LoVo (cell line): ENCODE measurements around the gene ABHD4.
A peak's percentile ranks its signal among the peaks of the same experiment; 100 is the strongest.
"Not testable (repeated sequence)": the region's sequence is repeated elsewhere in the genome, so short reads cannot be mapped to it uniquely, and the experiment has no call there.

Source experiments
- DNase-seq: peaks from one replicate; pipeline ENCODE4 v3.0.0-alpha.2; 2016; ENCODE audit warnings: low spot score

ABHD4 gene, protein sequence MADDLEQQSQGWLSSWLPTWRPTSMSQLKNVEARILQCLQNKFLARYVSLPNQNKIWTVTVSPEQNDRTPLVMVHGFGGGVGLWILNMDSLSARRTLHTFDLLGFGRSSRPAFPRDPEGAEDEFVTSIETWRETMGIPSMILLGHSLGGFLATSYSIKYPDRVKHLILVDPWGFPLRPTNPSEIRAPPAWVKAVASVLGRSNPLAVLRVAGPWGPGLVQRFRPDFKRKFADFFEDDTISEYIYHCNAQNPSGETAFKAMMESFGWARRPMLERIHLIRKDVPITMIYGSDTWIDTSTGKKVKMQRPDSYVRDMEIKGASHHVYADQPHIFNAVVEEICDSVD

DNA sequence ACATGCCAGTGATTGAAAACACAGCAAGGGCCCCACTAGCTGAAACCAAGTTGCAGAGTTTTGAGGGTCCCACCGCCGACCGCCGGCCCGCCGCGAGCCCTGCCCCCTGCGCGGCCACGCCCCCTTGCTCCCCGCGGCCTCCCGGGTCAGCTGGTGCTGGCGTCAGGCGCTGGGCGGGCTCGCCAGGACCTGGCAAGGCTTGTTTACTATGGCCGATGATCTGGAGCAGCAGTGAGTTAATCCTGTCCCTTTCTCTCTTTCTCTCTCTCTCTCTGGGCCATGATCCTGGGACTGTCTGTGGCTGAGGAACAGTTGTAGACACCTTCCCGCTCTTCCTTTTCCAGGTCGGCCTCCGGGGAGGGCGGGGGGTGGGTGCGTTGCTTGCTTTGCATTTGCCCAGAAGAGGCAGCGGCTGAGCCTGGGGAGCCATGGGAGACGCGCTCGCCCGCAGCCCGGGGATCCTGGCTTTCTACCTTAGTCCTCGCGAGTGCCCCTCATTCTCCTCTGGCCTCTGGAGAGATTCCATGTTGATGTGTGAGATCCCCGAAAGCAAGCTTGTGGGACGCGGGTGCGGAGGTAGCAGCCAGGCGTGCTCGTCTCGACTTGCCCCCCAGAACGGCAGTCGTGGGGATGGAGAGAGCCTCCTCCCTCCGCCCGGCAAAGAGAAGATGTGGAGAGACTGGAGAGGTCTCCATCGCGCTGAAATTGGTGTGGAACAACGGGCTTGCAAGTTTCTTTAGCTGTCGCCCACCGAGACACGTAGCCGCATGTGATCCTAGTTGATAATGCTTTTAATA, at the start of gene ABHD4:
Gene ABHD4 (plus strand): TSS at position 202 of the 797 bp plus-strand sequence. CDS start 7 bp downstream, at position 209.
- DNase-seq = peak; percentile 69

GRCh38 chr14:22549324-22549962, 48.7 kb upstream of the ABHD4 start:
- DNase-seq = no peak

- DNase-seq = no peak
Measured at GRCh38 chr14:22549981-22550673, 48.0 kb upstream of the ABHD4 start.

DNA sequence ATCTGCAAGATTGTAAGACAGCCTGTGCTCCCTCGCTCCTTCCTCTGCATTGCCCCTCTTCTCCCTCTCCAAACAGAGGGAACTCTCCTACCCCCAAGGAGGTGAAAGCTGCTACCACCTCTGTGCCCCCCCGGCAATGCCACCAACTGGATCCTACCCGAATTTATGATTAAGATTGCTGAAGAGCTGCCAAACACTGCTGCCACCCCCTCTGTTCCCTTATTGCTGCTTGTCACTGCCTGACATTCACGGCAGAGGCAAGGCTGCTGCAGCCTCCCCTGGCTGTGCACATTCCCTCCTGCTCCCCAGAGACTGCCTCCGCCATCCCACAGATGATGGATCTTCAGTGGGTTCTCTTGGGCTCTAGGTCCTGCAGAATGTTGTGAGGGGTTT, 46.5 kb upstream of the ABHD4 start:
- DNase-seq = no peak

GRCh38 chr14:22552001-22552826, 45.9 kb upstream of the ABHD4 start:
- no peak for DNase-seq

DNA sequence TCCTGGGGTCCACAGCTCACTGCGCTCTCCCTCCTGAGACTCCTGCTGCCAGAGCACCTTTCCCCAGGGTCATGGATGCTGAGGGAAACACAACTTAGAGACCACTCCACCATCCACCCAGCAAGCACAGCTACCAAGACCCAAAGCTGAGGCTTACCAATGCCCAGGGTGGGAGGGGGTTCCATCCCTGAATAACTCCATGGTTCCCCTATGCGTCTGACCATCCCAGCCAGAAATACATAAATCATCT, 45.3 kb upstream of the ABHD4 start:
- DNase-seq = no peak

DNA sequence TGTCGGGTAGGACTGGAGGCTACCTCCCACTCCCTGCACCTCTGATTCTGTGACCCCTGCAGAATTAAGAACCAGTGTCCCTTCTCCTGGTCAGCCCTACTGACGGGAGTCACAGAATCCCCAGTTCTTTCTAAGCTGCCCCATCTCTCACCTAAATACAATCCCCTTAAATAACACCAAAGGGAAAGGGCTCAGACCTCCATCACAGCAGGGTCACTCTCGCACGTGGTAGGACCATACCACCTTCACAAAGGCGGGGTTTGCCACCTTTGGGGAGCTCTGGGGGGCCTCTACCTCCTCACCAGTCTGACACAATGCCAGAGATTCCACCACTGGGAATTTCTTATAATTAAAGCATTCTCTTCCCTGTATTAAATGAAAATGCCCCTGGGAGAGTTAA, 44.7 kb upstream of the ABHD4 start:
- DNase-seq = no peak

GRCh38 chr14:22553861-22554497, 44.1 kb upstream of the ABHD4 start:
- not testable (repeated sequence) for DNase-seq

GRCh38 chr14:22554498-22555383, 43.4 kb upstream of the ABHD4 start:
- no peak for DNase-seq

DNA sequence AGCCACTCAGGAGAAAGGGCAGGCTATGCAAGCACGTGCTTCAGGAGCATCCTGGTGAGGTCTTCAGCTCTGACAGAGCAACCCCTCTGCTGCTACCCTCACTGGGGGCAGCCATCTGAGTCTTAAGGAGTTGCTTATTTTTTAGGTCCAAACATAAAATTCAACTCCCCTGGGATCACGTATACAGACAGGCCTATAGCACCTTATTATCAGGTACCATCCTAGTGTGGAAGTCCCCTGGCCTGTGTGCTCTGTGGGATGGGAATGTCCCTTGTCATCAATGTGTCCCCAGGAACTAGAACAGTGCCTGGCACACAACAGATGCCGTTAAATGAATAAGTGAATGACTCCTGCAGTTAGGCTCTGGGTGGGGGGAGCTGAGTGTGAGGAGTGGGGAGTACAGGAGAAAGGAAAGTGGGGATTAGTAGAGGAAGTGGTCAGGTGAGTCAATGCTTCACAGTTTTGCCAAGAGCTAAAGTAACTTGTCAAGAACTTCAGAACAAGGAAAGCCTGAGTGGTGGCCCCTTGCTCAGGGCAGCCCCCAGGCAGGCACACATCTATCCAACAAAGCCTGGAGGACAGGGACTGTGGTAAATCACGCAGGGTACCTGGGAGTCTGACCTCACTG, 42.6 kb upstream of the ABHD4 start:
- DNase-seq = no peak

GRCh38 chr14:22556021-22556989, 41.8 kb upstream of the ABHD4 start:
- no peak for DNase-seq

DNA sequence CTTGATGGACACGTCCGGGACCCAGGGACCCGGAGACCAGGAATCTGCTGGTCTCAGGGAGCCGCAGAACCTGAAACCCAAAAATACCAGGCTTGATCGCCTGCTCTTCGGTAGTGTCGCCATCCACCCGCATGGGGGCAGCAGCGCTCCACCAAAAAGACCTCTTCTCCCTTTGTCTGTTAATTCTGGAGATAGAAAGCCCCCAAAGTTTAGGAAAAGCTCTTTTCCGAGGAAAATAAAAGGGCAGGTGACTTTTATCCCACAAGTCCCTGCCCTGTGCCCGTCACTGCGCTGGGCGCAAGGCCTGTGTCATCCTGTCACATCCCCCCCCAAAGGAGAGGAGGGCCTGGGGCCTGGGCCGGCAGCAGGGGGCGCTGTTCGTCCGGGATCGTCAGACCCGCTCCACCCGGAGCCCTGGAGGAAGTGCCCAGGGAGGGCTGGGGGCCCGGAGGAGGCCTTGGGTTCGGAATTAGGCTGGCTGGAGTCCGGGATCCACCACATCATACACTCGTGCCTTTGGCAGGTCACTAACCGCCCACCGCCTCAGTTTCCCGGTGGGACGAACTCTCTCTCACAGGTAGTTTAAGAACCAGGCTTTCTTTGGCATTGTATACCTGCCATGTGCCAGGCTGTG, 41.0 kb upstream of the ABHD4 start:
- peak; percentile 69 for DNase-seq

DNA sequence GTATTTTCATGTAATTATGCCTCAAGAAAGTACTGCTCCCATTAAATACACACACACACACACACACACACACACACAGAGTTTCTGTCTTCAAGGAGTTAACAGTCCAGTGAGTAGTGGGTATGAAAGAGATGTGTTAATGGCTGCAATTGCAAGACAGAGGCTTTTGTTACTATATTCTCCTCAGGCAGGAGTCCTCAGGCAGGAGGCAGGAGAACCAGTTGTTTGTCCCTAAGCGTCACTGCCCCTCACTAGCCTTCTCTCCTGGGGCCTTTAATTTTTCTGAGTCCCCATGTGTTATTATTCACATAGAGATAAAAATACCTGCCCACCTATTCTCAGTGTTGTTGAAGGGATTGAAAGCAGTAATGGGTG, 40.3 kb upstream of the ABHD4 start:
- DNase-seq = no peak

DNA sequence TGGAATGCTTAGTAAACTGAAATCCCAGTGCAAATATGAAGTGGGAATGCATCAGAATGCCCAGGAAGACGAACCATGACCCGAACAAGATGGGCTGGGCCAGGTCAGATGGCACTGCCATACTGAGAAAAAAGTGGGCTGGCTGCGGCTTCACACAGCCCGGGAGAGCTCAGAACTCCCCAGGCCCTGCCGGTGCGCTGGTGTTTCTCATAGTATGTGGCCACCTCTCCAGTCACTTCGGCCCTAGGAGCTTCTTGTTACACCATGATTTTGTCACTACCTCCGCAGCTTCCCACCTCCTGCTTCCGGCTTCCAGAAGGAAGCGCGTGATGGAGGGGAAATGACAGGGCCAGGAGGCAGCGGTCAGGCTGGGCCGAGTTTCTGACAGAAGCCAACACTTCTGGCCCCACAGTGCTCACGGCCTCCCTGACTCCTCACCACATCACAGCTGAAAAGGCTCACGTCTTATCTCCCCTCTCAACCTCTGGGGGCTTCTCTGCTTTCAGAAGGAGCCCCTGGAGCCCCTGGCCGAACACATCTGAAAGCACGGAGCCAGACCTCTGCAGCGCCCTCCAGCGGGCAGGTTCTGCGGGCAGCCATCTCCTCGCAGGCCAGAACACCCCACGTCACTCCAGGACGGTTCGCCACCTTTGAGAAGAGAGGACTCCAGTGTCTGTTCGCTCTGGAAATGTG, 39.7 kb upstream of the ABHD4 start:
- DNase-seq = no peak

GRCh38 chr14:22559041-22559440, 39.1 kb upstream of the ABHD4 start:
- no peak for DNase-seq

DNA sequence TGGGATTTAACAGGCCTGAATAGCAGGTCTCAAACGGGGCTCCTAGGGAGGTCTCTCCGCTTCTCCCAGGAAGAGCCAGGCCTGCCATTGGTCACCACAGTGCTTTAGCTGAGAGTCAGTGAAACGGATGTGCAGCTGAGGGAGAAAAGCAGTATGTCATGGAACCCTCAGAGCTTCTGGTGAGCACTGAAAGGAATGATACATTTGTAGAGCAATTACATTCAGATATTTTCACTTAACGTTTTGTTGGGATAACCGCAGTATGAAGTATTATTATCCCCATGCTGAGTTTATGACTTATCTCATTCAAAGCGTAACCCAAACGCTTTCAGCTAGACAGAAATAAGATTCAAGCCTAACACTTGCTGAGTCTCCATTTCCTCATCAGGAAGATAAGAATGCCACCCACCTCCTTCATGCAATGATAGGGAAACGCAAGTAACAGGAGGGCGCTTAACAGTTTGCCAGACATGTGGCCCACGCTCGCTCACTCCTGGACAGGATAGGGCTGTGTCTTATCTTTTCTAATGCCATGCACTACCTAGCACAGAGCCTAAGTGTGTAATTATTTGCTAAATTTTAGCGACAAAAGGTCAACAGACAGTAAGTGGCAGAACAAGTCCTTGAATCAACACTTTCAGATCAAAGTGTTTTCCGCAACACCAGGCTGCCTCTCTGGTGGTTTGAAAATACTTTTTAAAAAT, 37.3 kb upstream of the ABHD4 start:
- DNase-seq = peak; percentile 51

GRCh38 chr14:22561366-22561660, 36.8 kb upstream of the ABHD4 start:
- no peak for DNase-seq
